Ishikawa (cell line): ENCODE results near the gene FSCN2.

Experiments used
- CEBPB ChIP-seq: IDR thresholded peaks from 2 replicates; pipeline ENCODE4 v1.6.1; 2012
- CREB1 ChIP-seq: IDR thresholded peaks from 2 replicates; pipeline ENCODE4 v1.6.1; 2012; ENCODE audit warnings: low read depth
- EP300 ChIP-seq: IDR thresholded peaks from 2 replicates; pipeline ENCODE4 v1.6.1; 2012; ENCODE audit warnings: borderline replicate concordance
- FOXM1 ChIP-seq: IDR thresholded peaks from 2 replicates; pipeline ENCODE4 v1.6.1; 2012; ENCODE audit warnings: low read depth, borderline replicate concordance
- TAF1 ChIP-seq: IDR thresholded peaks from 2 replicates; pipeline ENCODE4 v1.6.1; 2012; ENCODE audit warnings: low read depth, mild to moderate bottlenecking
- TEAD4 ChIP-seq: IDR thresholded peaks from 2 replicates; pipeline ENCODE4 v1.6.1; 2012
- YY1 ChIP-seq: IDR thresholded peaks from 2 replicates; pipeline ENCODE4 v1.6.1; 2012; ENCODE audit warnings: low read depth
- TF ChIP-seq, protein P1 (sequence below): IDR thresholded peaks from 2 replicates; pipeline ENCODE4 v1.6.1; 2012
- TF ChIP-seq, protein P2 (sequence below): IDR thresholded peaks from 2 replicates; pipeline ENCODE4 v1.6.1; 2012

DNA sequence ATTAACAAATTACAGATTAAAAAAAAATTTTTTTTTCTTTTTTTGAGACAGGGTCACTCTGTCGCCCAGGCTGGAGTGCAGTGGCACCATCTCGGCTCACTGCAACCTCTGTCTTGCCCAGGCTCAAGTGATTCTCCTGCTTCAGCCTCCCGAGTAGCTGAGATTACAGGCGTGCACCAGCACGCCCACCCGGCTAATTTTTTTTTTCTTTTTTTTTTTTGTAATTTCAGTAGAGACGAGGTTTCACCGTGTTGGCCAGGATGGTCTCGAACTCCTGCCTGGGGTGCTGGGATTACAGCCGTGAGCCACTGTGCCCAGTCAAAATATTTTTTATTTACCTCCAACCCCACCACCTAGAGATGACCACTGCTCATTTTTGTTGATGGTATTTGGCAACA, 41.1 kb upstream of the FSCN2 start:
- TF ChIP-seq TEAD4, result no peak
- TF ChIP-seq YY1, result no peak
- no peak for TF ChIP-seq TAF1
- no peak for TF ChIP-seq CEBPB
- TF ChIP-seq, protein P1, sequence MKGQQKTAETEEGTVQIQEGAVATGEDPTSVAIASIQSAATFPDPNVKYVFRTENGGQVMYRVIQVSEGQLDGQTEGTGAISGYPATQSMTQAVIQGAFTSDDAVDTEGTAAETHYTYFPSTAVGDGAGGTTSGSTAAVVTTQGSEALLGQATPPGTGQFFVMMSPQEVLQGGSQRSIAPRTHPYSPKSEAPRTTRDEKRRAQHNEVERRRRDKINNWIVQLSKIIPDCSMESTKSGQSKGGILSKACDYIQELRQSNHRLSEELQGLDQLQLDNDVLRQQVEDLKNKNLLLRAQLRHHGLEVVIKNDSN, result no peak
- TF ChIP-seq CREB1, result no peak
- no peak for TF ChIP-seq EP300
- TF ChIP-seq, protein P2, sequence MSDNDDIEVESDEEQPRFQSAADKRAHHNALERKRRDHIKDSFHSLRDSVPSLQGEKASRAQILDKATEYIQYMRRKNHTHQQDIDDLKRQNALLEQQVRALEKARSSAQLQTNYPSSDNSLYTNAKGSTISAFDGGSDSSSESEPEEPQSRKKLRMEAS, result no peak
- TF ChIP-seq FOXM1, result no peak
